MCF 10A (cell line): ENCODE measurements around the gene IQCM. TPM values are rescaled to one million over a fixed set of nuclear protein-coding genes. Genes with fewer than 3 reads are reported as not detected.

Experiments used
- BruUV-seq: library from RNA; stranded (reverse); fragments of 400-500 nt; replicated peaks from 2 replicates; lab custom pipeline; 2021; lab: Mats Ljungman, UMichigan
- CTCF ChIA-PET: fragments of 300-600 bp; sonication (Branson Sonifier 250); formaldehyde crosslinking; extraction: SDS; loops from one replicate; lab custom pipeline; 2021; ENCODE audit warnings: antibody characterized with exemption, inconsistent platforms; lab: Yijun Ruan, JAX
- POLR2A ChIA-PET: fragments of 300-600, 350-650 bp; sonication (Branson Sonifier 250); formaldehyde crosslinking; extraction: SDS; loops from one replicate; lab custom pipeline; 2020; ENCODE audit warnings: antibody characterized with exemption, inconsistent platforms; lab: Yijun Ruan, JAX
- DNase-seq: peaks from one replicate; pipeline ENCODE4 v3.0.0-alpha.2; 2018; ENCODE audit not compliant: unreplicated experiment
- H3K27ac Mint-ChIP-seq: one replicate; pipeline ENCODE4 v1.8.0; 2022; ENCODE audit warnings: mild to moderate bottlenecking, low read depth, mixed read lengths; ENCODE audit not compliant: unreplicated experiment
- H3K27me3 Mint-ChIP-seq: one replicate; pipeline ENCODE4 v1.8.0; 2022; ENCODE audit warnings: mixed read lengths; ENCODE audit not compliant: insufficient read depth, unreplicated experiment
- H3K36me3 Mint-ChIP-seq: one replicate; pipeline ENCODE4 v1.8.0; 2022; ENCODE audit warnings: mild to moderate bottlenecking, moderate library complexity, mixed read lengths; ENCODE audit not compliant: insufficient read depth, unreplicated experiment
- H3K4me1 Mint-ChIP-seq: one replicate; pipeline ENCODE4 v1.8.0; 2022; ENCODE audit warnings: mixed read lengths; ENCODE audit not compliant: insufficient read depth, unreplicated experiment
- H3K4me3 Mint-ChIP-seq: one replicate; pipeline ENCODE4 v1.8.0; 2022; ENCODE audit warnings: mild to moderate bottlenecking, moderate library complexity, mixed read lengths; ENCODE audit not compliant: unreplicated experiment
- H3K9me3 Mint-ChIP-seq: one replicate; pipeline ENCODE4 v1.8.0; 2022; ENCODE audit warnings: mixed read lengths; ENCODE audit not compliant: unreplicated experiment
- intact Hi-C: fragments of 100-400 bp; cut with micrococcal nuclease; formaldehyde crosslinking; loops from 2 replicates; pipeline ENCODE4 v1.14.1; 2022
- total RNA-seq: library from RNA; stranded (reverse); gene quantifications from 2 replicates; pipeline ENCODE4 v1.2.3, GENCODE V29; 2022
- TF ChIP-seq, protein P1 (sequence below): fragments of 200-600 bp; IDR thresholded peaks from one replicate; pipeline ENCODE4 v1.8.0; 2022; ENCODE audit warnings: antibody characterized with exemption, mild to moderate bottlenecking; ENCODE audit not compliant: unreplicated experiment

IQCM gene
- total RNA-seq, 1 experiment from 2014 or later: not detected

DNA sequence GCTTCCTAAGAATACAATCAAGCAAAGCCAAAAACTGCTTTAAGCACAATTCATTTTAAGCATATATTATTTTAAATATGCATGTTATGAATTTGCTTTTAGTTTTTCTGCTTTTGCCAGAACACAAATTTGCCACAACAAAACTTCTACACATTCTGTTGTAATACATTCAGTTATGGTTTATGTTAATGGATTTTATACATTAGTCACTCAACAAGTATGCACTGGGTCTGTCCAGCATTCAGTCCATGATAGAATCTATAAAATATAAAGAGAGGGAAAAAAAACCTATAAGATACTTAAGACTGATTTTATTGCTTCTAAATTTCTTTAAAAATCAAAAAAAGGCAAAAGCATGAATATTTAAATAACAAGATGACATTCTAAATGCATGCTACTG is 22.2 kb downstream of the IQCM start:
- Mint-ChIP-seq H3K27ac (no peak overlapping the region), H3K4me3 (no peak overlapping the region), H3K4me1 (peaks cover 18% of the 10 kb centered on the region), H3K36me3 (no peaks in the 10 kb centered on the region), H3K9me3 (no peaks in the 10 kb centered on the region), H3K27me3 (no peaks in the 10 kb centered on the region)
- intact Hi-C loops: no loop called here
- CTCF ChIA-PET: no interaction called here
- BruUV-seq: no TSS peak
- TF ChIP-seq, protein P1, sequence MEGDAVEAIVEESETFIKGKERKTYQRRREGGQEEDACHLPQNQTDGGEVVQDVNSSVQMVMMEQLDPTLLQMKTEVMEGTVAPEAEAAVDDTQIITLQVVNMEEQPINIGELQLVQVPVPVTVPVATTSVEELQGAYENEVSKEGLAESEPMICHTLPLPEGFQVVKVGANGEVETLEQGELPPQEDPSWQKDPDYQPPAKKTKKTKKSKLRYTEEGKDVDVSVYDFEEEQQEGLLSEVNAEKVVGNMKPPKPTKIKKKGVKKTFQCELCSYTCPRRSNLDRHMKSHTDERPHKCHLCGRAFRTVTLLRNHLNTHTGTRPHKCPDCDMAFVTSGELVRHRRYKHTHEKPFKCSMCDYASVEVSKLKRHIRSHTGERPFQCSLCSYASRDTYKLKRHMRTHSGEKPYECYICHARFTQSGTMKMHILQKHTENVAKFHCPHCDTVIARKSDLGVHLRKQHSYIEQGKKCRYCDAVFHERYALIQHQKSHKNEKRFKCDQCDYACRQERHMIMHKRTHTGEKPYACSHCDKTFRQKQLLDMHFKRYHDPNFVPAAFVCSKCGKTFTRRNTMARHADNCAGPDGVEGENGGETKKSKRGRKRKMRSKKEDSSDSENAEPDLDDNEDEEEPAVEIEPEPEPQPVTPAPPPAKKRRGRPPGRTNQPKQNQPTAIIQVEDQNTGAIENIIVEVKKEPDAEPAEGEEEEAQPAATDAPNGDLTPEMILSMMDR: no peak
- peak; percentile 16 for DNase-seq
- POLR2A ChIA-PET: interaction anchor here (0.5 kb wide), 1 partner anchor 268 kb away, joined by 3 read pairs; no protein-coding TSS in a partner anchor

DNA sequence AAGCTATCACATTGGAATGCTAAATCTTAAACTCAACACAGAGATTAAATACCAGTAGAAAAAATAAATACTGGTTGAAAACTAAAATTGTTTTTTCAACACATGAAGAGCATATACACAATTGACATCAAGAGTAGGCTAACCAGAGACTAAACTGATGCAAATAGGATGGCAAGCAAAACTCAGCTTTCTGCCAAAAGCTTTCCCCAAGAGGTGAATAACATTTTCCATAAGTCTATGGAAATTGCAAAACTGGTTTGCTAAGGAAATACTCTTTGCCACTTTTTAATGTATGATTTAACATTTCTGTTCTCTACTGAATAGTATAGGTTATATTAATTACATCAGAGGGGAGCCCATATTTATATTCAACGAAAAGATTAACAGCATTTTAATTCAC is 23.8 kb downstream of the IQCM start:
- intact Hi-C loops: no loop called here
- no TSS peak for BruUV-seq
- ChIA-PET POLR2A (no interaction called here), CTCF (no interaction called here)
- TF ChIP-seq, protein P1: no peak
- Mint-ChIP-seq H3K9me3 (no peaks in the 10 kb centered on the region), H3K36me3 (no peaks in the 10 kb centered on the region), H3K27me3 (no peaks in the 10 kb centered on the region), H3K4me3 (no peak overlapping the region), H3K4me1 (peaks cover 18% of the 10 kb centered on the region), H3K27ac (no peak overlapping the region)
- DNase-seq: no peak

DNA sequence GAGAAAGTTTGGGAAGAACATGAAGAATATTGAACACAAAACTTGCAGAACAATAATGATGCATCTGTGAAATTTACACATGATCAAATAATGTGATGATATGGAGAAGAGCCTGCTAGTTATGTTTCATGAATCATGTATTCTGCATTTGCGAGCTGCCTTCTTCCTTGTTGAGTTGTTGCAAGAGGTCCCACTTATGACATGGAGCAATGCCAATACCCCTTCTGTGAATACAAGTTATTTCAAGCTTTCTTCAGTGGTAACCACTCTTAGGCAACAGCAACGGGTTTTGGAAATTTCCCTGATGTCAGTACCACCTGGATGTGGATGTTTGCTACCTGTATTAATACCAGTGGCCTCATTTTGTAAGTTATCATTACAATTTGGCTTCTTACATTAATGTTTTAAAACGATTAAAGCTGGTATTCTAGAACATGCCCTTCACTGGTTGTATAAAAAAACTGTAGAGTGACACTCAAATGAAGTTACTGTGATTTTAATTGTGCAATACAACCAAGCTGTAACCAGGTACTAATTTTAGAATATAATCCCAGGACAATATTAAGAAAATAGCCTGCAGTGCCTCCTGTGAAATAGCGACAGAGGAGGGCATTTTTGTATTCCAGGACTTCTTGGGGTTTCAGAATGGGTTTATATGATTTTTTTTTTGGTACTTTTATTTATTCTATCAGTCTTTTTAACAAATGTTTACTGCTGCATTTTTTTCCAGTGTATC is 25.3 kb downstream of the IQCM start:
- DNase-seq: peak; percentile 81
- CTCF ChIA-PET: interaction anchor here (0.8 to 0.9 kb wide), 2 partner anchors 27 to 89 kb away, joined by 3 to 4 read pairs; no protein-coding TSS in a partner anchor
- H3K36me3 Mint-ChIP-seq: no peaks in the 10 kb centered on the region
- H3K4me3 Mint-ChIP-seq: no peak overlapping the region
- POLR2A ChIA-PET: interaction anchor here (0.9 kb wide), 1 partner anchor 25 kb away, joined by 3 read pairs; no protein-coding TSS in a partner anchor
- TF ChIP-seq, protein P1: no peak
- peaks cover 8% of the 10 kb centered on the region for H3K9me3 Mint-ChIP-seq
- peaks cover 25% of the 10 kb centered on the region for H3K4me1 Mint-ChIP-seq
- BruUV-seq: no TSS peak
- H3K27me3 Mint-ChIP-seq: no peaks in the 10 kb centered on the region
- H3K27ac Mint-ChIP-seq: no peak overlapping the region
- intact Hi-C loops: no loop called here

DNA sequence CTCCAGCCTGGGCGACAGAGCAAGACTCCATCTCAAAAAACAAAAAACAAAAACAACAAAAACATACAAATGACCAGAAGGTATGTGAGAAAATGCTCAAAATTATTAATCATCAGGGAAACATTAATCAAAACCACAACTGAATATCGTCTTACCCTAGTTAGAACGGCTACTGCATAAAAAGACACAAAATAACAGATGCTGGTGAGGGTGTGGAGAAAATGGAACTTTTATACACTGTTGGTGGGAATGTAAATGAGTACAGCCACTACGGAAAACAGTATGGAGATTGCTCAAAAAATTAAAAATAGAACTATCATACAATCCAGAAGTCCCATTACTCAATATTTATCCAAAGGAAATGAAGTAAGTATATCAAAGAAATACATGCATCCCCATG is 27.3 kb downstream of the IQCM start:
- TF ChIP-seq, protein P1: no peak
- peaks cover 21% of the 10 kb centered on the region for H3K4me1 Mint-ChIP-seq
- H3K36me3 Mint-ChIP-seq: no peaks in the 10 kb centered on the region
- no peak overlapping the region for H3K4me3 Mint-ChIP-seq
- H3K27ac Mint-ChIP-seq: no peak overlapping the region
- no peak for DNase-seq
- ChIA-PET POLR2A (interaction anchor here (0.7 kb wide), 1 partner anchor 102 kb away, joined by 4 read pairs; no protein-coding TSS in a partner anchor), CTCF (no interaction called here)
- no peaks in the 10 kb centered on the region for H3K27me3 Mint-ChIP-seq
- BruUV-seq: no TSS peak
- peaks cover 9% of the 10 kb centered on the region for H3K9me3 Mint-ChIP-seq
- intact Hi-C loops: no loop called here
